K562 (cell line): ENCODE data around the gene CTNNBL1. TPM values are rescaled to one million over a fixed set of nuclear protein-coding genes. Genes with fewer than 3 reads are reported as not detected.

Source experiments
- ATAC-seq: fragments of 200-7000 bp; cut with Tn5 transposase; 3 replicates; pipeline ENCODE4 v1.9.1; 2020; ENCODE audit warnings: moderate library complexity
- BruUV-seq: library from RNA; stranded (reverse); fragments of 400-500 nt; replicated peaks from 2 replicates; lab custom pipeline; 2021; lab: Mats Ljungman, UMichigan
- CTCF ChIA-PET: fragments of 300-600 bp; formaldehyde crosslinking; extraction: SDS; loops from one replicate; lab custom pipeline; 2021; ENCODE audit warnings: low intra/inter-chr PET ratio; lab: Yijun Ruan, JAX
- POLR2A ChIA-PET: fragments of 300-600, 350-650 bp; sonication (Branson Sonifier 250); formaldehyde crosslinking; extraction: SDS; loops from one replicate; lab custom pipeline; 2021; ENCODE audit warnings: antibody characterized with exemption, inconsistent platforms; lab: Yijun Ruan, JAX
- DNase-seq, 4 experiments: peaks; one replicate each; pipeline versions ENCODE4 v3.0.0 to v3.0.0-alpha.2; 2011 to 2018; ENCODE audit warnings: low spot score in 3 of 4, mixed read lengths in 3 of 4; ENCODE audit errors: extremely low read depth in 1 of 4
- FAIRE-seq: peaks from 2 replicates; lab custom pipeline; 2011; peaks lifted over from hg19 to GRCh38; lab: Jason Lieb, UNC
- H2AFZ ChIP-seq: 2 replicates; pipeline ENCODE4 v1.6.0; 2011; ENCODE audit warnings: low read depth, low read length, control low read depth, inconsistent platforms
- H3K27ac ChIP-seq: fragments of 200-600 bp; 3 replicates; pipeline ENCODE4 v1.8.0; 2011; ENCODE audit warnings: low read depth, mild to moderate bottlenecking, control low read depth, inconsistent platforms, low read length, moderate library complexity, mixed read lengths; ENCODE audit errors: extremely low read depth
- H3K27me3 ChIP-seq, 2 experiments: fragments of 300-600 bp in 1 of 2; 2 replicates in 1 of 2; 3 replicates in 1 of 2; pipeline versions ENCODE4 v1.6.0 to v1.8.0; 2011; ENCODE audit warnings: inconsistent platforms in 2 of 2, low read length in 2 of 2, mild to moderate bottlenecking in 1 of 2, mixed read lengths in 1 of 2, moderate library complexity in 1 of 2; ENCODE audit not compliant: control insufficient read depth in 2 of 2, insufficient read depth in 2 of 2
- H3K36me3 ChIP-seq: fragments of 300-600 bp; 3 replicates; pipeline ENCODE4 v1.8.0; 2011; ENCODE audit warnings: mild to moderate bottlenecking, low read length, inconsistent platforms; ENCODE audit not compliant: control insufficient read depth, insufficient read depth
- H3K4me1 ChIP-seq, 2 experiments: fragments of 200-600 bp in 1 of 2; replicated peaks in 1 of 2; 2 replicates in 1 of 2; 3 replicates in 1 of 2; pipeline versions ENCODE4 v1.5.1 to v1.8.0; 2011; ENCODE audit warnings: inconsistent platforms in 2 of 2, low read length in 2 of 2, mild to moderate bottlenecking in 1 of 2, mixed read lengths in 1 of 2, moderate library complexity in 1 of 2; ENCODE audit not compliant: control insufficient read depth in 2 of 2, insufficient read depth in 2 of 2
- H3K4me2 ChIP-seq: 2 replicates; pipeline ENCODE4 v1.6.1; 2011; ENCODE audit warnings: low read length, control low read depth, inconsistent platforms, mixed read lengths; ENCODE audit not compliant: insufficient read depth
- H3K4me3 ChIP-seq: fragments of 200-600 bp; sonication (generic), shearing (Covaris generic); 2 replicates; pipeline ENCODE4 v1.5.1; 2016; ENCODE audit warnings: control low read depth, inconsistent platforms
- H3K79me2 ChIP-seq: fragments of 200-600 bp; 3 replicates; pipeline ENCODE4 v1.8.0; 2011; ENCODE audit warnings: low read length, inconsistent platforms; ENCODE audit not compliant: control insufficient read depth, insufficient read depth
- H3K9ac ChIP-seq, 2 experiments: 2 replicates each; pipeline versions ENCODE4 v1.6.0 to v1.6.1; 2011; ENCODE audit warnings: low read depth in 2 of 2, low read length in 2 of 2, control low read depth in 1 of 2, inconsistent platforms in 1 of 2, mild to moderate bottlenecking in 1 of 2, mixed read lengths in 1 of 2; ENCODE audit not compliant: insufficient read depth in 1 of 2
- H3K9me1 ChIP-seq: one replicate; pipeline ENCODE4 v1.6.0; 2011; ENCODE audit warnings: inconsistent platforms, mild to moderate bottlenecking, low read length, moderate library complexity; ENCODE audit not compliant: control insufficient read depth, insufficient read depth
- H3K9me3 ChIP-seq: replicated peaks from 2 replicates; pipeline ENCODE4 v1.5.1; 2011; ENCODE audit warnings: low read depth, low read length, inconsistent platforms; ENCODE audit not compliant: control insufficient read depth, insufficient read depth
- H4K20me1 ChIP-seq: replicated peaks from 2 replicates; pipeline ENCODE4 v1.6.1; 2011; ENCODE audit warnings: low read length, inconsistent platforms, mixed read lengths; ENCODE audit not compliant: control insufficient read depth, insufficient read depth
- BCOR ChIP-seq: fragments of 450-650 bp; IDR thresholded peaks from 2 replicates; pipeline ENCODE4 v1.6.1; 2016
- E2F6 ChIP-seq, 2 experiments: IDR thresholded peaks; 2 replicates each; pipeline ENCODE4 v1.6.1; 2011; ENCODE audit warnings: borderline replicate concordance in 1 of 2, control low read depth in 1 of 2, low read depth in 1 of 2, low read length in 1 of 2, mild to moderate bottlenecking in 1 of 2, mixed read lengths in 1 of 2, moderate library complexity in 1 of 2; ENCODE audit not compliant: insufficient read depth in 1 of 2, insufficient read length in 1 of 2, poor library complexity in 1 of 2, severe bottlenecking in 1 of 2; ENCODE audit errors: extremely low read depth in 1 of 2
- NFIC ChIP-seq: fragments of 450-650 bp; IDR thresholded peaks from 2 replicates; pipeline ENCODE4 v1.6.1; 2017; ENCODE audit warnings: mild to moderate bottlenecking, inconsistent platforms
- NFRKB ChIP-seq: fragments of 450-650 bp; IDR thresholded peaks from 2 replicates; pipeline ENCODE4 v1.6.1; 2016; ENCODE audit warnings: low read depth
- POLR2AphosphoS2 ChIP-seq: IDR thresholded peaks from 2 replicates; pipeline ENCODE4 v1.6.1; 2012; ENCODE audit warnings: low read length, improper control_type of control experiment
- PTTG1 ChIP-seq: fragments of 450-650 bp; IDR thresholded peaks from 2 replicates; pipeline ENCODE4 v1.6.1; 2016; ENCODE audit warnings: low read depth, mild to moderate bottlenecking, missing genetic modification characterization, missing compliant biosample characterization
- RBM25 ChIP-seq: fragments of 200-400 bp; formaldehyde crosslinking; IDR thresholded peaks from 2 replicates; pipeline ENCODE4 v1.6.1; 2018; ENCODE audit warnings: low read length, low read depth, moderate library complexity; ENCODE audit not compliant: severe bottlenecking
- SMARCA5 ChIP-seq: fragments of 450-650 bp; IDR thresholded peaks from 2 replicates; pipeline ENCODE4 v1.6.1; 2016
- TAL1 ChIP-seq: fragments of 450-650 bp; IDR thresholded peaks from 2 replicates; pipeline ENCODE4 v1.6.1; 2016; ENCODE audit warnings: mild to moderate bottlenecking
- ZEB2 ChIP-seq: fragments of 450-650 bp; IDR thresholded peaks from 2 replicates; pipeline ENCODE4 v1.6.1; 2016
- WGBS: fragments of 100-300 bp; shearing (Covaris generic); methylation state at CpG from one replicate; pipeline ENCODE4 v1.1.6; 2016; ENCODE audit warnings: low coverage, mixed read lengths; ENCODE audit not compliant: insufficient coverage; ENCODE audit errors: missing lambda C conversion rate; 5-methylcytosine and 5-hydroxymethylcytosine counted together
- in situ Hi-C: fragments of 300-500 bp; cut with MboI; formaldehyde crosslinking; loops from 4 replicates; pipeline ENCODE4 v1.15.0; 2018; ENCODE audit warnings: inconsistent platforms, mixed read lengths
- intact Hi-C: fragments of 100-400 bp; cut with micrococcal nuclease; formaldehyde crosslinking; loops from 2 replicates; pipeline ENCODE4 v1.14.2; 2022
- polyA plus RNA-seq, 8 experiments: library from polyadenylated mRNA; depleted of rRNA in 4 of 8; stranded (reverse) in 5 of 8; unstranded in 3 of 8; fragments of >200 nt; fragmentation: Nextera tagmentation in 2 of 8; fragmentation: Illumina TruSeq in 1 of 8; extraction: Ambion mirVana in 2 of 8; extraction: Trizol in 1 of 8; gene quantifications; 2 replicates each; pipeline versions ENCODE4 v1.2.1 to v1.2.3, GENCODE V29; 2011 to 2014; ENCODE audit warnings: inconsistent platforms in 1 of 8, missing spikeins in 1 of 8
- total RNA-seq, 7 experiments: library from RNA; depleted of rRNA in 6 of 7; stranded (reverse); fragments of >200 nt in 6 of 7; fragmentation: Illumina TruSeq in 2 of 7; extraction: Trizol in 2 of 7; gene quantifications; 2 replicates each; pipeline versions ENCODE4 v1.2.1 to v1.2.3, GENCODE V29; 2011 to 2021; ENCODE audit warnings: low replicate concordance in 1 of 7

The CTNNBL1 gene
- total and polyA plus RNA-seq, 9 of the 15 experiments (the other 6 are each of a cell fraction or from before 2014, with no cell fraction given): 32.4 to 85.6 (median 43.6) TPM

- Histone ChIP-seq H3K4me2 (no peak overlapping the region), H3K9ac (peak overlapping the region in 1 of 2 experiments; percentile 36; a peak in 1 of 4 replicates), H3K9me1 (peaks cover 3% of the 10 kb centered on the region), H2AFZ (peak overlapping the region; percentile 51; the same call in 1 of the 2 replicates), H3K79me2 (no peaks in the 10 kb centered on the region), H3K4me1 (peaks cover 0 to 13% of the 10 kb centered on the region in 2 experiments; a peak in 2 of 5 replicates), H3K9me3 (no peaks in the 10 kb centered on the region)
- intact Hi-C loops: no loop called here
- ChIA-PET CTCF (no interaction called here), POLR2A (interaction anchor here (0.6 kb wide), 1 partner anchor 281 kb away, joined by 4 read pairs; no protein-coding TSS in a partner anchor)
- FAIRE-seq (no peak), DNase-seq (no peak)
- no peak for TF ChIP-seq NFRKB
- TF ChIP-seq POLR2AphosphoS2: no peak
- TF ChIP-seq RBM25: peak; percentile 22
- peak; percentile 52; the same call in 1 of the 2 replicates for TF ChIP-seq BCOR
- TF ChIP-seq, all 486 proteins: peak for 2
- no peak overlapping the region for H3K27ac ChIP-seq
- in situ Hi-C loops: no loop called here
- WGBS: 5% methylated on average over 29 of the region's 34 CpGs
- BruUV-seq: no TSS peak
- ATAC-seq: peak; percentile 40
- H4K20me1 ChIP-seq: peaks cover 9% of the 10 kb centered on the region; the same call in 1 of the 2 replicates
- peaks cover 50 to 90% of the 10 kb centered on the region in 2 experiments for H3K27me3 ChIP-seq
- no peak overlapping the region for H3K4me3 ChIP-seq
- no peaks in the 10 kb centered on the region for H3K36me3 ChIP-seq
Observed at GRCh38 chr20:37914672-37915433, 221.0 kb downstream of the CTNNBL1 start.

- Histone ChIP-seq H4K20me1 (peaks cover 9% of the 10 kb centered on the region; the same call in 1 of the 2 replicates), H3K9me3 (no peaks in the 10 kb centered on the region), H3K27ac (no peak overlapping the region), H3K4me3 (no peak overlapping the region), H3K79me2 (no peaks in the 10 kb centered on the region), H3K27me3 (peaks cover 44 to 91% of the 10 kb centered on the region in 2 experiments), H2AFZ (no peak overlapping the region), H3K36me3 (no peaks in the 10 kb centered on the region), H3K4me1 (peaks cover 0 to 13% of the 10 kb centered on the region in 2 experiments; a peak in 2 of 5 replicates), H3K9ac (no peak overlapping the region), H3K9me1 (peaks cover 3% of the 10 kb centered on the region), H3K4me2 (no peak overlapping the region)
- in situ Hi-C loops: no loop called here
- POLR2A ChIA-PET: no interaction called here
- no TSS peak for BruUV-seq
- CTCF ChIA-PET: no interaction called here
- intact Hi-C loops: no loop called here
- TF ChIP-seq TAL1: no peak
- TF ChIP-seq PTTG1 (tag): no peak
- no peak for TF ChIP-seq E2F6 (IDR thresholded peaks at IDR 0.05; ENCODE audit: borderline replicate concordance in 1 of 2, extremely low read depth in 1 of 2, insufficient read depth in 1 of 2, insufficient read length in 1 of 2, low read depth in 1 of 2, low read length in 1 of 2, poor library complexity in 1 of 2, severe bottlenecking in 1 of 2)
- no peak for TF ChIP-seq NFIC
- no peak for TF ChIP-seq SMARCA5
- no peak for TF ChIP-seq ZEB2
- FAIRE-seq (no peak), DNase-seq (no peak), ATAC-seq (peak; percentile 16)
- 5% methylated on average over 10 of the region's 10 CpGs for WGBS
Observed at GRCh38 chr20:37915434-37915787, 221.6 kb downstream of the CTNNBL1 start.
